CD4-positive, alpha-beta T cell treated with Interleukin-4 for 4 hours (primary cell): ENCODE data around the gene ANO6.
"Not testable (repeated sequence)": the region's sequence is repeated elsewhere in the genome, so short reads cannot be mapped to it uniquely, and the experiment has no call there.

Experiments used
- DNase-seq: peaks from one replicate; pipeline ENCODE4 v3.0.0-alpha.2; 2020

The ANO6 gene, protein sequence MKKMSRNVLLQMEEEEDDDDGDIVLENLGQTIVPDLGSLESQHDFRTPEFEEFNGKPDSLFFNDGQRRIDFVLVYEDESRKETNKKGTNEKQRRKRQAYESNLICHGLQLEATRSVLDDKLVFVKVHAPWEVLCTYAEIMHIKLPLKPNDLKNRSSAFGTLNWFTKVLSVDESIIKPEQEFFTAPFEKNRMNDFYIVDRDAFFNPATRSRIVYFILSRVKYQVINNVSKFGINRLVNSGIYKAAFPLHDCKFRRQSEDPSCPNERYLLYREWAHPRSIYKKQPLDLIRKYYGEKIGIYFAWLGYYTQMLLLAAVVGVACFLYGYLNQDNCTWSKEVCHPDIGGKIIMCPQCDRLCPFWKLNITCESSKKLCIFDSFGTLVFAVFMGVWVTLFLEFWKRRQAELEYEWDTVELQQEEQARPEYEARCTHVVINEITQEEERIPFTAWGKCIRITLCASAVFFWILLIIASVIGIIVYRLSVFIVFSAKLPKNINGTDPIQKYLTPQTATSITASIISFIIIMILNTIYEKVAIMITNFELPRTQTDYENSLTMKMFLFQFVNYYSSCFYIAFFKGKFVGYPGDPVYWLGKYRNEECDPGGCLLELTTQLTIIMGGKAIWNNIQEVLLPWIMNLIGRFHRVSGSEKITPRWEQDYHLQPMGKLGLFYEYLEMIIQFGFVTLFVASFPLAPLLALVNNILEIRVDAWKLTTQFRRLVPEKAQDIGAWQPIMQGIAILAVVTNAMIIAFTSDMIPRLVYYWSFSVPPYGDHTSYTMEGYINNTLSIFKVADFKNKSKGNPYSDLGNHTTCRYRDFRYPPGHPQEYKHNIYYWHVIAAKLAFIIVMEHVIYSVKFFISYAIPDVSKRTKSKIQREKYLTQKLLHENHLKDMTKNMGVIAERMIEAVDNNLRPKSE

GRCh38 chr12:45215419-45216229, at the start of gene ANO6:
Gene ANO6 (plus strand): TSS chr12:45216095. CDS start chr12:45216322, 227 bp downstream.
- peak; percentile 77 for DNase-seq

- no peak for DNase-seq
Observed at GRCh38 chr12:45168976-45169375, 46.9 kb upstream of the ANO6 start.

DNA sequence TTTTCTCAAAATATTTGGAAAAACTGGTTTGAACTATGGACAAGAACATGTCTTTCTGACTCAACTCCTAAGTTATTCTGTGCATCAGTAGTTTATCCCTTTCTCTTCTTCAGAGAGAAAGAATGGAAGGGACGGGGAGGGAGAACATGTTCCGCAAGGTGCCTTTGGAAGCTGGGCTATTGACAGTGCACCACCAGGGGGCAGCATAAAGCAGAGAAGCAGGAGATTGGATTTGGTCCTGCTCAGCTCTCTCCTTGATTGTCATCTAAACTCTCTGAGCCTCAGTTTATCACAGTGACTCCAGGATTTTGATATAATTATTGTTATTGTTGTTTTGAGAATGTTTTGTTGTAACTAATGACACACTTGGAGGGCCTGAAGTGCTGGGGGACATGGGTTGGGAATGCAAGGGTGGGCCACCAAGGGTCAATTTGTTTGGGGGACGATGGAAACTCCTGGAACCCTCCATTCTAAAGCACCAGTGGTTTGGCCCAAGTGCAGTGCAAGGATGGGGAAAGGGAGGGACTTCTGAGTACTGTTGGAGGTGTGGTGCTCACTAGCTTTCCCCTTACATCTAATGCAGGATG, 45.3 kb upstream of the ANO6 start:
- peak; percentile 71 for DNase-seq

- not testable (repeated sequence) for DNase-seq
Observed at GRCh38 chr12:45173293-45173692, 42.6 kb upstream of the ANO6 start.

DNA sequence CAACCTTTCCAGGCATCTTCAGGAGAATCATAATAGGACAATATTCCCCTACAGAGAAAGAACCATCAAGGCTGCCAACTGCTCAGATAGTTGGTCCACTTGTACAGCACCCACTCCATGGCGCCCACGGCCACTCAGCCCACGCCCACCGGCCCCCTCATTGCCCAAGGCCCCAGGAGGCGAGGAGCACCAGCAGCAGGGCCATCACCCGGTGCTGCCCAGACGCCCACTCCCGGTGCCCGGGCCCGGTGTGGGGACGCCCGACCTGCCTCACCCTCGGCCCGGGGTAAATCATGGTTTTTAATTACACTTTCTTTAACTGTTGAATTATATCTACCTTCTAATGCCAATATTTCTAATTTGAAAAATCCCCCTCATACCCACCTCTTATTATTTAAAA, 41.3 kb upstream of the ANO6 start:
- no peak for DNase-seq

DNA sequence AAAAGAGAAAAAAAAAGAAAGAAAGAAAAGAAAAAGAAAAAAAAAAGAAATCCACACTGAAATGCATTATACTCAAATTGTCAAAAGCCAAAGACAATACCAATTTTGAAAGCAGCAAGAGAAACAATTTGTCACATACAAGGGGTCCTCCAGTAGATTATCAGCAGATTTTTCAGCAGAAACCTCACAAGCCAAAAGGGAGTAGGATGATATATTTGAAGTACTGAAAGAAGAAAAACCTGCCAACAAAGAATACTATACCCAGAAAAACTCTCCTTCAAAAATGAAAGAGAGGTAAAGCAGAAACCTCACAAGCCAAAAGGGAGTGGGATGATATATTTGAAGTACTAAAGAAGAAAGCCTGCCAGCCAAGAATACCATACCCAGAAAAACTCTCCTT, 37.1 kb upstream of the ANO6 start:
- DNase-seq: no peak

- DNase-seq: no peak
Observed at GRCh38 chr12:45182511-45182910, 33.4 kb upstream of the ANO6 start.

DNA sequence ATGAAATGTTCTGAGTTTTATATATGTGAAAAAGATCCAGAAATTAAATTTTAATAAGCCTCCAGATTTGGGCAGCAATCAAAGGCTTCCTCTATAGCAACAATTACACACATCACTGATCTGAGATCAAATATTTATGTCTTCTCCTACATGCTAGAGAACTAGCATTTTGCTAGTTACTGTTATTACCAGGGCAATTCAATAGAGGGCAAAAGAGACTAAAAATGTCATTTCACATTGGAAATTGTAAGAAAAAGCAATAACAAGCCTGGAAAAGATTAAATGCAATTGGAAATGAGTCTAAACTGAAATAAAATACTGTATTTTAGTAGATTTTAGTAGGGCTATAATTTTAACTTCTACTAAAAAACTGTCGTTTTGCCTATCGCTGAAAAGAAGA, 32.6 kb upstream of the ANO6 start:
- DNase-seq: no peak

DNA sequence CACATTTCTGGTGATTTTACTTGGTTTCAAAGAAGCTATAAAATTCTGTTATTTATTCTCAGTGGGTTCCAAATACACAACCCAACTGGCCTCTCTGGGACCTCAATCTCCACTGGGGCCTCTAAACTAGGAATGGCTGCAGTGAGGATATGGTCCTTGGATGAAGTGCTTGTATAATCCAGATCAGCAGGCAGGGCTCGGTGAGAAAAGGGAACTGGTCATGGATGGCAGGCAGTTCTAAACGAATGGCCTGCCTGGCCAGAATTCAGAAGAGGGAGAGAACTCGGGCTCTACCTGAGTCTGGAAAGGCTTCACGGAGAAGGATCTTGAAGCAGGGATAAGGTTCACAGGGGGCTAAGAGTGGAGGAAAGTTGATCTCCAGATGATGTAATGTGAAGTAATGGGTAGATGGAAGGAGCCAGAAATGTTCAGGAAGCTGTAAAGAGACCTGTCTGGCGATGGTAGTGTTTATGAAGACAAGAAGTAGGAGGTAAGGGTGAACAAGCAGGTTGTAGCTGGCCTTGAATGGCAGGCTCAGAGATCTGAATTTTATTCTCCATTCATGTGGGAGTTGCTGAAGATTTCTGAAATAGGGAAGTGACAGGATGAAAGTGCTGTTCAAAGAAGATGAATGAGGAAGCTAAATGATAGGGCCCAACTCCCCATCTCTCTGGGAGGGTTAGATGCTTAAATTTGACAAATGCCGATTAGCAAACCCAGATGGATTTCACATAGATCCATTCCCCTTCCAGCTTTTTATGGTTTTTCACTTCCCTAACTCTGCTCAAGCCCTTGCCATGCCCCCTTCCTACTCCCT, 31.5 kb upstream of the ANO6 start:
- DNase-seq: no peak

DNA sequence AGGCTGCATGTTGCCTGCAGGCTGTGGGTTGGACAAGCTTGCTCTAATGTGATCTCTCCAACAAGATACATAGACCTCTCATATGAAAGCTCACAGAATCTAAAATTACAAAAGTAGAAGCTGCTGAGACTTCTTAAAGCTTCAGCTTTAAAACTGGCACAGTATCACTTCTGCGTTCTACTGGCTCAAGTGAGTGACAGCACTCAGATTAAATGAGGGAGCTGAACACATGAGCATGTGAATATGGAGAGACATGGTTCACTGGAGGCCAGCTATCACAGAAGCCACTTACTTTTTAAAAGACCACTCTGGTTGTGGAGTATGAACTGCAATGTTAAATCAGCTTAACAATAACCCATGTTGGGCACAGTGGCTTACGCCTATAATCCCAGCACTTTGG, 29.1 kb upstream of the ANO6 start:
- no peak for DNase-seq

DNA sequence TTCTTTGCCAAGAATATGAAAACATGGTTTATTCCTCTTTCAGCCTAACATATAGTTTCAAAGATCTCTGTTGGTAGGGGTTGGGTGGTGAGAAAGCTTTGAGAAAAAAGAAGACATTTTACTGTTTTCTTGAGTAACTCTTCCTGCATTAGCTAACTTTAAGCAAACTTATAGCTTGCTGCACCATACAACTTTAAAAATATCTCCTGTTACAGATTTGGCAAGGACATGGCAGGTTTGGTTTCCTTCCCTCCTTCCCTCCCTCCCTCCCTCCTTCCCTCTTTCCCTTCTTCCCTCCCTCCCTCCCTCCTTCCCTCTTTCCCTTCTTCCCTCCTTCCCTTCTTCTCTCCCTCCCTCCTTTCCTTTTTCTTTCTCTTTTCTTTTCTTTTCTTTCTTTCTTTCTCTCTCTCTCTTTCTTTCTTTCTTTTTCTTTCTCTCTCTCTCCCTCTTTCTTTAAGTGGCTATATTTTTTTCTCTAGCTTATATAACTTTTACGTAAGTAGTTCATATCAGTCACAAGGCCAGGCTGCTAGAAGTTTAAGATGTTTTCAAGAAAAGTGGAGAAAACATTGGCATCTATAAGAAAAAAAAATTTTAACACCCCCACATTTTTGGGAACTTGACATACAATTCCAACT, 26.0 kb upstream of the ANO6 start:
- no peak for DNase-seq

DNA sequence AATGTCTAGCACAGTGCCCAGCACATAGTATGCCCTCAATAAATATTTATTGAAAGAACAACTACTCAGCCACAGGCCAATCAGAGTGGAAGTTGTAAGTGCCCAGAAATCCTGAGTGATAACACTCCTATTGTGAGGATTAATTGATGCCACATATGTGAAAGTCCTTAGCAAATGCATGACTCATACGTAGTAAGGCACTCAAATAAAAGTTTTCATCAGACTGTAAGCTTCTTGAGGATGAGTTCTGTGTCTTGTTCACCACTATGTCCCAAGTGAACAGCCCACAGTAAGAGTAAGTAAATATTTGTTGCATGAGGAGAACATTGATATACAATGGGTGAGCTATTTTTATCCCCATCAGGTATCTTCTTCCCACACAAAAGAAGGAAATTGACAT, 24.7 kb upstream of the ANO6 start:
- DNase-seq: no peak

DNA sequence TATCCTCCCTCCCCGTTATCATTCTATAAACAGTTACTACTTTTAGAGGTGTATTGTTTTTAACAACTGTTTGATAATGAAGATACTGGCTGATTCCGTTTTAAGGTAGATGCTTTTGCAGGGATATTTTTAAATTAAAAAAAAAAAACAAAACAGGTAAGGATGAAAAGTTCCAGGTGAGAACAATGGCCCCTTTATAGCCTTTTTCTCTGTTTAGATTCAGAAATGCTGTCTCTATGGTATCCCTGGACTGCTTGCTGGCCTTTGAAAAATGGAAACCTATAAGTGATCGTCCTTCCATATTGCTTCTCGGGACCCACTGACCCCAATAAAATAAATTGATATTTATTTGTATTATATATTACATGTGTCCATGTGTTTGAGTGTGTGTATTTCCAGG, 23.2 kb upstream of the ANO6 start:
- DNase-seq: no peak

- no peak for DNase-seq
Observed at GRCh38 chr12:45200491-45201043, 15.3 kb upstream of the ANO6 start.

DNA sequence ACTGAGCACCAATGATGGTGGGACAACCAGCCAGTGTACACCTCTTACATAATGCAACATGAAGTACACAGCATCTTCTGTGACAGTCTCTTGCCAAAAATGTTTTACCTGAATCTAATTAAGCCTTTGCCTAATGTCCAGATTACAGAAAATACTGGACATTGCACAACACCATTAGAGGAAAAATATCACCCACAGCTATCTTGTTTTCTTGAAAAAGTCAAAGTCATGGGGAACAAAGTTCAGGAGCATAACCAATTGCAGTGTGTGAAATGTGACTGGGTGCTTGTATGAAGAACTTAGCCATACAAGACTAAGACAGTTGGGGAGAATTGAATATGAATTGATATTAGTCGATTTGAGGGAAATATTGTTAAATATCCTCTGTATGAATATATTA, 12.1 kb upstream of the ANO6 start:
- DNase-seq: no peak

GRCh38 chr12:45204757-45205156, 11.1 kb upstream of the ANO6 start:
- no peak for DNase-seq

- DNase-seq: no peak
Observed at GRCh38 chr12:45205165-45205825, 10.6 kb upstream of the ANO6 start.

DNA sequence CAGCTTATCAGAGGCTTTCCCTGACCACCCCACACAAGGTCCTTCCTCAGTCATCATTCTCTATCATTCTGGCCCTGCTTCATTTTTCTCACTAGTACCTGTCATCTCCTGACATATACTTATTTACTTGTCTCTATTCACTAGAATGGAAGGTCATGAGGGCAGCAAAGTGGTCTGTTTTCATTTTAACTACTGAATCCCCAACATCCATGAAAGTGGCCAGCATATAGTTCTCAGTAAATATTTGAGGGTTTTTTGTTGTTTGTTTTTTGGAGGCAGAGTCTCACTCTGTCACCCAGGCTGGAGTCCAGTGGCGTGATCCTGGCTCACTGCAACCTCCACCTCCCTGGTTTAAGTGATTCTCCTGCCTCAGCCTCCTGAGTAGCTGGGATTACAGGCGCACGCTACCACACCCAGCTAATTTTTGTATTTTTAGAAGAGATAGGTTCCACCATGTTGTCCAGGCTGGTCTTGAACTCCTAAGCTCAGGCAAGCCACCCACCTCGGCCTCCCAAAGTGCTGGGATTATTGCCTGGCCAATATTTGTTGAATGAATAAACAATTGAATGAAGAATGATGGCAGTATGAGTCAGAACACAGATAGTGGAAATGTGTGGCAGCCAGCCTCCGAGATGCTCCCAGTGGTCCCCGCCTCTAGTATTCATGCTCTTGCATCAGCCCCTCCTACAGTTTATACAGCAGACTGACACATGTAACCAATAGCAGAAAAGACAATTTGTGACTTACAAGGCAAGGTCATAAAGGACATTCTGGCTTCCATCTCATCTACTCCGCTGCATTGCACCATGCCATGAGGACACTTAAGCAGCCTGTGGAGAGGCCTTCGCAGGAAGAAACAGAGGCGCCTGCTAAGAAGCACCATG, 7.0 kb upstream of the ANO6 start:
- DNase-seq: no peak

DNA sequence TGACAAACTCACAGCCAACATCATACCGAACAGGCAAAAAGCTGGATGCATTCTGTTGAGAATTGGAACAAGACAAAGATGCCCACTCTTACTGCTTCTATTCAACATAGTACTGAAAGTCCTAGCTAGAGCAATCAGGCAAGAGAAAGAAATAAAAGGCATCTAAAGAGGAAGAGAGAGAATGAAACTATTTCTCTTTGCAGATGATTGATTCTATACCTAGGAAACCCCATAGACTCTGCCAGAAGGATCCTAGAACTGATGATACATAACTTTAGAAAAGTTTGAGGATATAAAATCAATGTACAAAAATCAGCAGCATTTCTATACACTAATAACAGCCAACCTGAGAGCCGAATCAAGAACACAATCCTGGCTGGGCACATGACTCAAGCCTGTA, 6.1 kb upstream of the ANO6 start:
- no peak for DNase-seq
